NCI-H69 (cell line): ENCODE results near the gene PHKG2.

Experiments
- DNase-seq: peaks from one replicate; lab custom pipeline; 2025; lab: John Stamatoyannopoulos, UW

Gene PHKG2

GRCh38 chr16:30728899-30729672 is 19.1 kb upstream of the PHKG2 start:
- no peak for DNase-seq

DNA sequence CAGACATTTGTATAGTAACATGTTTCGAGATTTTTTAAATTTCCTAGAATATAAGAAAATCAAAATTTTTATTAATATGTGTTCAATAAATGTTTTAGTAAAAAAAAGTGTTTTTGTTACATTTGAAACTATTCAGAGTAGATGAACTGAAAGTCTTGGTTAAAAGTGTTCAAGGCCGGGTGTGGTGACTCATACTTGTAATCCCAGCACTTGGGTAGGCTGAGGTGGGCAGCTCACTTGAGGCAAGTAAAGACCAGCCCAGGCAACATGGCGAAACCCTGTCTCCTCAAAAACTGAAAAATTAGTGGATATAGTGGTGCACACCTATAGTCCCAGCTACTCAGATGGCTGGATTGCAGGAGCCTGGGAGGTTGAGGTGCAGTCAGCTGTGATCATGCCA is 16.8 kb upstream of the PHKG2 start:
- DNase-seq: no peak

- no peak for DNase-seq
Measured at GRCh38 chr16:30736995-30737793, 11.0 kb upstream of the PHKG2 start.

DNA sequence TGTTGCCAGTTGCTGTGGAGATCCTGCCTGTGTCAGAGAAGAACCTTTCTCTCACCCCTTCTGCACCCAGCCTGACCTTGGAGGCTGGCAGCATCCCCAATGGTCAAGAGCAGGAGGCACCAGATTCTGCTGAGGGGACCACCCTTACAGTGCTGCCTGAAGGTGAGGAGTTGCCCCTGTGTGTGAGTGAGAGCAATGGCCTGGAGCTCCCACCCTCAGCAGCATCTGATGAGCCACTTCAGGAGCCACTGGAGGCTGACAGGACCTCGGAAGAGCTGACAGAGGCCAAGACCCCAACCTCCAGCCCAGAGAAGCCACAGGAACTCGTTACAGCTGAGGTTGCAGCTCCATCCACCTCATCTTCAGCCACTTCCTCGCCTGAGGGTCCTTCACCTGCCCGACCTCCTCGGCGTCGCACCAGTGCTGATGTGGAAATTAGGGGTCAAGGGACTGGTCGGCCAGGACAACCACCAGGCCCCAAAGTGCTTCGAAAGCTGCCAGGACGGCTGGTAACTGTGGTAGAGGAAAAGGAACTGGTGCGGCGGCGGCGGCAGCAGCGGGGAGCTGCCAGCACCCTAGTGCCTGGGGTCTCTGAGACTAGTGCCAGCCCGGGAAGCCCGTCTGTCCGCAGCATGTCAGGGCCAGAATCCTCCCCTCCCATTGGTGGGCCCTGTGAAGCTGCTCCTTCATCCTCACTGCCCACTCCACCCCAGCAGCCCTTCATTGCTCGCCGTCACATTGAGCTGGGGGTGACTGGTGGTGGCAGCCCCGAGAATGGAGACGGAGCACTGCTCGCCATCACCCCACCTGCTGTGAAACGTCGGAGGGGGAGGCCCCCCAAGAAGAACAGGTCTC is 10.2 kb upstream of the PHKG2 start:
- no peak for DNase-seq

GRCh38 chr16:30738984-30739951 is 9.0 kb upstream of the PHKG2 start:
- DNase-seq: no peak

DNA sequence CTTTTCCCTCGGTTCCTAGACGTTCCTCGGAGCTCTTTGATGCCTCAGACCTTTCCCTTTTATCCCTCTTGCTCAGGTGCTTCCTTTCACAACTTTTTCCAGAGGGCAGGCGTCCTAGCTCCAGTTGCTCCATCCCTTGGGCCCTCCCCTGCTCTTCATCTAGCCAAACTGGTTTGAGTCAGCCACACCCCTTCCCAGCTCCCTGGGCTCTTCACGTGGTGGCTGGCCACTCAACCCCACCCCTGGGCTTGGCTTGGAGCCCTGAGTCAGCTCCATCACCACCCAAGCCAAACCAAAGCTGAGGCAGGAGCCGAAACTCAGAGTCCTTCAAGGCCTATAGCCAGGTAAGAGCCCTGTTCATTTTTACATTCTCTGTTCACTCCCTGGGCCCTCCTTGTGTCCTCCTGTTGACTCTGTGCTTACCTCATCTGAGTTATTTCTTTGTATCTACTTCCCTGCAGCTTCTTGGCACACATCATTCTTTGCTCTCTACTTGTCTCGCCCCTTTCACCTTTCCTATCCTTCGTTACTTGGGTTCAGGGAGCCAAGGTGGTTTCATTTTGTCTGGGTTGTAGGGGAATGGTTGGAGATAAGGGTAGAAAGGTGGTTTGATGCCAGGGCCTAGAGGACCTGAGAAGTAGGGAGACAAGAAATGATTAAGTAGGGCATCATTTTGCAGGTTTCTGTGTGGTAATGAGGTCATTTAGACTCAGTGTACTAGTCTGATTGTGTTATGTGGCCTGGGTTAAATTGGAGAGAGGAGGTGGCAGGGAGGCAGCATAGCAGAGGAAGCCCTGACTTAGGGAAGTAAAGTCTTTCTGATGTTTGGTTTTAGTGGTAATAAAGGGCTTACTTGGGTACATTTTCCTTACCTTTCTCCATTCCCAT is 7.6 kb upstream of the PHKG2 start:
- DNase-seq: no peak

GRCh38 chr16:30741461-30741914 is 6.7 kb upstream of the PHKG2 start:
- no peak for DNase-seq

- no peak for DNase-seq
Measured at GRCh38 chr16:30743716-30744115, 4.5 kb upstream of the PHKG2 start.

- no peak for DNase-seq
Measured at GRCh38 chr16:30744183-30744582, 4.0 kb upstream of the PHKG2 start.

GRCh38 chr16:30745082-30745481 is 3.1 kb upstream of the PHKG2 start:
- no peak for DNase-seq

DNA sequence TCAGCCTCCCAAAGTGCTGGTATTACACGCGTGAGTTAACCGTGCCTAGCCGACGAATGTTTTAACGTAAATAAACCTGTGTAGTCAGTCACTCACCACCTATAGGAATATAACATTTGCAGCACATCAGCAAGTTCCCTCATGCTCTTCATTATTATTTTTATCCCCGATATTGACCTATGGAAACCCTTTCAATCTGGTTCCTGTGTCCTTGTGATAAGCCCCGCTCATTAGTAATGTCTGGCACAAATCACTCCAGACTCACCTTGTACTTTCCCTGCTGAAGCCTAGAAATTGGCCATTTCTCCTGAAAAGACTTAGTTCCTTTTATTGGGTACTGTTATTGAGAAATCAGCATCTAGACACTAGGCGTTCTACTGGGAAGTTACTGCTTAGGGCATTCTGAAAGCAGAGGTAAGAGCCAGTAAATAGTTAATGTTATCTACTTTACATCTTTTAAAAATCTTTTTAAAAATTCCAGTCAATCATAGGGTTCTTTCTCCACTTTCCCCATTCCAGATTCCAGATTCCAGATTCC is 1.5 kb upstream of the PHKG2 start:
- DNase-seq: no peak

DNA sequence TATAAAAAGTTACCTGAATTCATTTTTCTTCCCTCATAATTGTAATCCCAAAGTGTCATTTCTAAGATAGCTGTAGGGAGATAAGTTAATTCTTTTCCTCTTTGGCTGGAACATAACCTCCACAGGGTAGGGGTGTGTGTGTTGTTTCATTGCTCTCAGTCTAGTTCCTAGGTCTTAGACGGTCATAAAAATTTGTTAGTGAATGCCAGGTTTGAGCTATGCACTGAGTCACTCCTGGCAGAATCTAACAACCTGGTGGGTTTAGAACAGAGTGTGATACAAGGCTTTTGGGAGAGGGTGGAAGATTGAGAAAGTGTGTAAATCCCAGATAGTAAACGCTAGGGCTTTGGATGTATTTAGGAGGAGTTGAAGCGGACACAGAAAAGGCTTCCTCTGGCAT is 894 bp upstream of the PHKG2 start:
- DNase-seq: no peak

GRCh38 chr16:30748634-30749445 is 615 bp downstream of the PHKG2 start:
- peak; percentile 59 for DNase-seq

- no peak for DNase-seq
Measured at GRCh38 chr16:30750201-30750600, 2.0 kb downstream of the PHKG2 start.

DNA sequence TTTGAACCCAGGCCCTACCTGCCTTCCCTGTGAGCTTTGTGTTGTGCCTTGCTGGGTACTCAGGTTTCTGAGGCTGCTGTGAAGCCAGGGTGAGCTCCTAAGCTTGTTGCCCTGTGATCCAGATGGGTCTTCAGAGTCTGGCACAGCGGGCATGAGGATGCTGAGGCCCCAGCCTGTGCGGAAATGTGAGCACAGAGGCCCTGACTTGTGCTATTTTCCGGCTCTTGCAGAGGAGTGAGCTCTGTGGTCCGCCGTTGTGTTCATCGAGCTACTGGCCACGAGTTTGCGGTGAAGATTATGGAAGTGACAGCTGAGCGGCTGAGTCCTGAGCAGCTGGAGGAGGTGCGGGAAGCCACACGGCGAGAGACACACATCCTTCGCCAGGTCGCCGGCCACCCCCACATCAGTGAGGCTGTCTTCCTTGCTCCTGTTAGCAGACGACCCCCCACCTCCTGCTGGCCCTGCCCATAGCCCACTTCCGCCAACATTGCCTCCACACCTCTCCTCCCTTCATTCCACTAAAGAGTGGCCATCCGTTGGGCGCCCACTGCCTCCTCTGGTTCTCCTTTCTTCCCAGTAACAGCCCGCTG is 2.7 kb downstream of the PHKG2 start:
- no peak for DNase-seq

DNA sequence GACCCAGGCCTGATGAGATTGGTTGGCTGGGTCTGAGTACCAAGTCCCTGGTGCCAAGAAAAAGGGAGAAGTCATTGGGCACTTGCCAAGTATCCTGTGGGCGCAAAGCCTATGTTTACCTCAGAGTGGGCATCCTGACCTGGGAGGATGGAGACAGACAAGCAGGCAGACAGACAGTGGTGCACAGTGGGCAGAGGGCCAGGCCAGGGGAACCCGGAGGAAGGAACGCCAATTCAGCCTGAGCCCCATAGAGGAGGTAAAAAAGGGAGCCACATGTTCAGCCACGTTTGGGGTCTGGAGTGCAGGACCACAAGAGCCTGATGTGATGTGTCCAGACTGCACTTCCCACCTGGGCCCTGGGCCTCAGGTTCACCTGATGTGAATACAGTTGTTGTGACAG is 5.4 kb downstream of the PHKG2 start:
- DNase-seq: no peak

- DNase-seq: no peak
Measured at GRCh38 chr16:30755955-30756780, 7.9 kb downstream of the PHKG2 start.

GRCh38 chr16:30756781-30757100 is 8.5 kb downstream of the PHKG2 start:
- no peak for DNase-seq
